ENCODE results near the gene COQ9.

COQ9 gene

GRCh38 chr16:57444711-57445110 is 2.6 kb upstream of the COQ9 start:
- Histone ChIP-seq H3K27me3 (no peaks in the 10 kb centered on the region), H3K4me1 (peaks cover 0 to 27% (median 14%) of the 10 kb centered on the region in 4 donors), H3K4me3 (no peak overlapping the region), H3K36me3 (peaks cover 6 to 12% (median 7%) of the 10 kb centered on the region in 3 donors), H3K27ac (no peak overlapping the region), H3K9me3 (no peaks in the 10 kb centered on the region)
- DNase-seq = no peak
- no peak for TF ChIP-seq CTCF (IDR thresholded peaks at IDR 0.05)
- intact Hi-C loops (cut with DNase I; ENCODE audit: low total_unique reads) = no loop called here

DNA sequence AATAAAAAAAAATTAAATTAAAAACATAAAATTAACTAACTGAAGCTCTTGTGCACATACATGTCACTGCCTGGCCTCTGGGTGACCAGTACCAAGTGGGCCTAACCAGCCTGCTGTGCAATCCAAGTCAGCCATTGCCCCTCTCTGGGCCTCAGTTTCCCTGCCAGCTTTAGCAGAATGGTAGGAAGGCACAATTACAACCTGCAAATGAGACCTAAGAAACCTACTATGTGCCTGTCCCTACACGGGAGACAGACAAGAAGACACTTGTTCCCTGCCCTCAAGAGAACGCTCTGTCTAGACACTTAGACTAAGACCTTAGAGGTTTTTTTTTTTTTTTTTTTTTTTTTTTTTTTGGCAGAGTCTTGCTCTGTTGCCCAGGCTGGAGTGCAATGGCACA is 1.8 kb upstream of the COQ9 start:
- H3K36me3 ChIP-seq = peaks cover 0 to 4% (median 0%) of the 10 kb centered on the region in 3 donors
- no peaks in the 10 kb centered on the region for H3K9me3 ChIP-seq
- TF ChIP-seq CTCF (IDR thresholded peaks at IDR 0.05) = no peak
- DNase-seq = no peak
- no peaks in the 10 kb centered on the region for H3K27me3 ChIP-seq
- peaks cover 0 to 27% (median 14%) of the 10 kb centered on the region in 4 donors for H3K4me1 ChIP-seq
- no peak overlapping the region for H3K27ac ChIP-seq
- H3K4me3 ChIP-seq = no peak overlapping the region
- intact Hi-C loops (cut with DNase I; ENCODE audit: low total_unique reads) = no loop called here

DNA sequence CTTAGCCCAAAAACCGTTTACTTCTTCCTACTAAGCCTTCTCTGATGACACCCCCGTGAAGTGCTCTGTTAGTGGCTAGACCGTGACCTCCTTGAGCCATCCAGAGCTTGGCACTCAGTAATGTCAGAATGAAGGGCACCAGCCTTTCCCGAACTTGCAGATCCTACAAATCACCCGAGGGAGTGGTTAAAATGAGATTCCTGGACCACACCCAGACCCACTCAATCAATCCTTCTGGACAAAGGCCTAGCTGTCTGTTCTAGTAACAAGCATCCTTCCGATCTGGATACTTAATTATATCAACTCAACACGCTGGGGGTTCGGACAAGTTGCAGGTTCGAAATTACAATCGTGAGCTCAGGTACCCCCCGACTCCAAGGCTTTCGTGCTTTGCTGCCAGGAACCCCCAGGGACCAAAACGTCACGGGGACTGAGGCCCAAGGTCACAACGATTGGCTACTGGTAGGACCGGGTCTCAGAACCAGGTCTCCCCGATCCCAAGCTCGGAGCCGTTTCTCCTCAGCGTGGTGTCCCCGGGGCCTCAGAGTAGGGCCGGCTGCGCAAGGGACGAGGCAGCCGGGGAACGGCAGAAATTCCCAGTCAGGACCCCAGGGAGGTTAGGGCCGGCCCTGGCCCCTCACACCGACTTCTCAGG is 621 bp upstream of the COQ9 start:
- no peak for TF ChIP-seq CTCF (IDR thresholded peaks at IDR 0.05)
- Histone ChIP-seq H3K36me3 (peaks cover 0 to 11% (median 5%) of the 10 kb centered on the region in 3 donors), H3K9me3 (no peaks in the 10 kb centered on the region), H3K4me3 (peak overlapping the region; percentile 90 to 98), H3K4me1 (peaks cover 0 to 27% (median 14%) of the 10 kb centered on the region in 4 donors), H3K27me3 (no peaks in the 10 kb centered on the region), H3K27ac (peak overlapping the region; percentile 87 to 93)
- intact Hi-C loops (cut with DNase I; ENCODE audit: low total_unique reads) = no loop called here
- peak in 1 of 2 donors; percentile 37 for DNase-seq

GRCh38 chr16:57452021-57452420 is 4.7 kb downstream of the COQ9 start:
- intact Hi-C loops (cut with DNase I; ENCODE audit: low total_unique reads) = no loop called here

GRCh38 chr16:57462209-57462977 is 15.1 kb downstream of the COQ9 start, which contains the start of gene POLR2C:
Gene POLR2C (plus strand): TSS chr16:57462679. CDS start chr16:57462725, 46 bp downstream.
- H3K36me3 ChIP-seq = peaks cover 25 to 68% (median 47%) of the 10 kb centered on the region in 3 donors
- intact Hi-C loops (cut with DNase I; ENCODE audit: low total_unique reads) = no loop called here

More at GRCh38 chr16:57452021-57452420, 4.7 kb downstream of the COQ9 start:
- Histone ChIP-seq H3K36me3 (peaks cover 28 to 64% (median 46%) of the 10 kb centered on the region in 3 donors), H3K4me3 (no peak overlapping the region), H3K27me3 (no peaks in the 10 kb centered on the region), H3K4me1 (peaks cover 0 to 9% (median 7%) of the 10 kb centered on the region in 4 donors), H3K9me3 (no peaks in the 10 kb centered on the region), H3K27ac (no peak overlapping the region)
- no peak for TF ChIP-seq CTCF (IDR thresholded peaks at IDR 0.05)
- DNase-seq = no peak

More at GRCh38 chr16:57462209-57462977, 15.1 kb downstream of the COQ9 start, which contains the start of gene POLR2C:
- Histone ChIP-seq H3K9me3 (no peaks in the 10 kb centered on the region), H3K4me1 (peaks cover 0 to 25% (median 20%) of the 10 kb centered on the region in 4 donors), H3K27me3 (no peaks in the 10 kb centered on the region), H3K4me3 (peak within 1 kb of the TSS; percentile 89 to 94), H3K27ac (peak within 1 kb of the TSS; percentile 92 to 93)
- DNase-seq = peak; percentile 86 to 90
- TF ChIP-seq CTCF (IDR thresholded peaks at IDR 0.05) = peak; percentile 96 to 98
